NB4 (cell line): ENCODE measurements around the gene NPHP4.

Experiments used
- MYC ChIP-seq: IDR thresholded peaks from 2 replicates; pipeline ENCODE4 v1.6.1; 2011; ENCODE audit warnings: low read depth, low read length
- TF ChIP-seq, protein P1 (sequence below): IDR thresholded peaks from one replicate; pipeline ENCODE4 v1.5.1; 2012; ENCODE audit warnings: low read depth, low read length

DNA sequence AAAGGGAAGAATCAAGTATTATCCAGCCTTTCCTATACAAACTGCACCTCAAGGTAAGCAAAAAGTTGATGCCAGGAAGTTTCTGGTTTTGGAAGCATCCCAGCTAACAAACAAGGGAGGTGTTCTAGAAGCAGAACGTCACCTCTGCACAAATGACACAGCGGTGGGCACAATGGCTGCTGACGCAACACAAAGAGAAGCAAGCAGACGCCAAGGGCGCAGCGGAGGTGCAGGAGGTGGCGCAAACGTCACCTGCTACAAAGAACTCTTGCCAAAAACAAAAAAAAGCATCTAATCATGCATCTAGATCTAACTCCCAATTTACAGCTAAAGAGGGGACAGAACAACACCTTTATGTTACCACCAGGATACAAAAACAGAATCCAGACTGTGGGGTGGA lies 88.5 kb downstream of the NPHP4 start:
- TF ChIP-seq, protein P1, sequence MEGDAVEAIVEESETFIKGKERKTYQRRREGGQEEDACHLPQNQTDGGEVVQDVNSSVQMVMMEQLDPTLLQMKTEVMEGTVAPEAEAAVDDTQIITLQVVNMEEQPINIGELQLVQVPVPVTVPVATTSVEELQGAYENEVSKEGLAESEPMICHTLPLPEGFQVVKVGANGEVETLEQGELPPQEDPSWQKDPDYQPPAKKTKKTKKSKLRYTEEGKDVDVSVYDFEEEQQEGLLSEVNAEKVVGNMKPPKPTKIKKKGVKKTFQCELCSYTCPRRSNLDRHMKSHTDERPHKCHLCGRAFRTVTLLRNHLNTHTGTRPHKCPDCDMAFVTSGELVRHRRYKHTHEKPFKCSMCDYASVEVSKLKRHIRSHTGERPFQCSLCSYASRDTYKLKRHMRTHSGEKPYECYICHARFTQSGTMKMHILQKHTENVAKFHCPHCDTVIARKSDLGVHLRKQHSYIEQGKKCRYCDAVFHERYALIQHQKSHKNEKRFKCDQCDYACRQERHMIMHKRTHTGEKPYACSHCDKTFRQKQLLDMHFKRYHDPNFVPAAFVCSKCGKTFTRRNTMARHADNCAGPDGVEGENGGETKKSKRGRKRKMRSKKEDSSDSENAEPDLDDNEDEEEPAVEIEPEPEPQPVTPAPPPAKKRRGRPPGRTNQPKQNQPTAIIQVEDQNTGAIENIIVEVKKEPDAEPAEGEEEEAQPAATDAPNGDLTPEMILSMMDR = no peak
- TF ChIP-seq MYC = no peak
